ENCODE results near the gene BNIP5. TPM values are rescaled to one million over a fixed set of nuclear protein-coding genes. Genes with fewer than 3 reads are reported as not detected.
A peak's percentile ranks its signal among the peaks of the same experiment; 100 is the strongest.

The BNIP5 gene
- total RNA-seq, 2 donors from 2014 or later = 0.33 to 0.52 TPM

DNA sequence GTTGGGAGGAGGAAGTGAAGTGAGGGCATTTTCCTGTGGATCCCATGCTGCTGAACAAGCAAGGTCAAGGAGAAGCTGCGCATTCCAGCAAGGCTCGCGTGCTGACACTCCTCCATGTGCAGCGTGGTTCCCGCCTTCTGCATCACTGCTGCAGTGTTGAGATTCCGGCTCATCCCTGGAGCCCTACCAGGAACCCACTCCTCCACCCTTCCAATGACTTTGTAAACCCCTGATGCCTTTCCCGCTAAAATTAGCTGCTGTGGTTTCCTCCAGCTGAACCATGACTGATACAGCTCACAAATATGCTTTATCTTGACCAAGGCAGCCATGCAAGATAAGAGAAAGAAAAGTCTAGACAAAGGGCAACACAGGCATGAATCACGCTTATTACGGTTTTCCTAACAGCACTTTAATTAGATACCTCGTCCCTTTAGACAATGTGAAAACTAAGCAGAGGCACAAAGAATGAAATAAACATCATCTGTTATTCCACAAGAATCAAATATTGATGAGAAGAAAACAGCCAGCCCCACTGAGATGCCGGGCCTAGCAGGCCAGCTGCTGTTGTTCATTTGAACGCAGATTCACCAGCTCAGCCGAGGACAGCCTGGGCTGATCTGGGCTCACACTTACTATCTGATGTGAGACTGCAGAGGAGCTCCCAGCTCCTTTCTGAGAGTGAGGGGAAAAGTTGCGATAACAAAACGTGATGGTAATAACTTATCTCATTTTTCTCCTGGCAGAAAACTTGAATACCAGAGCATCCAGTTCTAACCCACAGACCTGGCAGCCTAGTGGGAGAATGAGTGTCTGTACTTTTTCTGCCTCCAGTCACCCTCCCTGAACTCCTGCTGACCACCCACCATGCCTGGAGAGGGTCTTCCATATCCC is 14.2 kb upstream of the BNIP5 start:
- ATAC-seq (peak; percentile 38), DNase-seq (peak in 2 of 4 donors; percentile 36 to 46)
- TF ChIP-seq POLR2A (IDR thresholded peaks at IDR 0.05) = no peak
- TF ChIP-seq, protein P1, sequence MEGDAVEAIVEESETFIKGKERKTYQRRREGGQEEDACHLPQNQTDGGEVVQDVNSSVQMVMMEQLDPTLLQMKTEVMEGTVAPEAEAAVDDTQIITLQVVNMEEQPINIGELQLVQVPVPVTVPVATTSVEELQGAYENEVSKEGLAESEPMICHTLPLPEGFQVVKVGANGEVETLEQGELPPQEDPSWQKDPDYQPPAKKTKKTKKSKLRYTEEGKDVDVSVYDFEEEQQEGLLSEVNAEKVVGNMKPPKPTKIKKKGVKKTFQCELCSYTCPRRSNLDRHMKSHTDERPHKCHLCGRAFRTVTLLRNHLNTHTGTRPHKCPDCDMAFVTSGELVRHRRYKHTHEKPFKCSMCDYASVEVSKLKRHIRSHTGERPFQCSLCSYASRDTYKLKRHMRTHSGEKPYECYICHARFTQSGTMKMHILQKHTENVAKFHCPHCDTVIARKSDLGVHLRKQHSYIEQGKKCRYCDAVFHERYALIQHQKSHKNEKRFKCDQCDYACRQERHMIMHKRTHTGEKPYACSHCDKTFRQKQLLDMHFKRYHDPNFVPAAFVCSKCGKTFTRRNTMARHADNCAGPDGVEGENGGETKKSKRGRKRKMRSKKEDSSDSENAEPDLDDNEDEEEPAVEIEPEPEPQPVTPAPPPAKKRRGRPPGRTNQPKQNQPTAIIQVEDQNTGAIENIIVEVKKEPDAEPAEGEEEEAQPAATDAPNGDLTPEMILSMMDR (IDR thresholded peaks at IDR 0.05) = no peak
- intact Hi-C loops (cut with DNase I) = no loop called here
- Histone ChIP-seq H3K27me3 (no peaks in the 10 kb centered on the region), H3K9me3 (no peaks in the 10 kb centered on the region), H3K27ac (peak overlapping the region in 2 of 4 donors; percentile 37 to 48), H3K4me3 (no peak overlapping the region), H3K36me3 (replicated peaks in 1 of 2; ENCODE audit: insufficient read depth in 1 of 2, low read depth in 2 of 2) (no peaks in the 10 kb centered on the region), H3K4me1 (peaks cover 31% of the 10 kb centered on the region)
- WGBS, 2 donors = 64 to 70% methylated on average over 12 to 15 of the region's 15 CpGs

DNA sequence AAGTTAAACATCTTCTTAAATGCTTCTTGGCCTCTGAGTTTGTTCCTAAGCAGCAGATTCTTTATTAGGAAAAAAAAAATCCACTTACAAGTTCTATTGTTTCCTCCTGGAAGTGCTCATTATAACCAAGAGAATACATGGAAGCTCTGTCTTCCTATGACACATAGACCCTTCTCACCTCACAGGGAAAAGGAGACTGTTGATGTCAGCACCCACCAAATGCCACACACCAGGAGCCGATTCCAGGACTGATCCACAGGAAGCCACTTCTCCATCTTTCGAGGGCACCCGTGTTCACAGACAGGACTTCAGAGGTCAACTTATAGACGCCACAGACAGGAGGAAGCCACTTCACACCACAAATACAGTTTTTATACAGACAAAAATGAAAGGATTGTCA is 13.4 kb upstream of the BNIP5 start:
- H3K27me3 ChIP-seq = no peaks in the 10 kb centered on the region
- no peak for ATAC-seq
- no peak for DNase-seq
- TF ChIP-seq, protein P1 (IDR thresholded peaks at IDR 0.05) = no peak
- TF ChIP-seq POLR2A (IDR thresholded peaks at IDR 0.05) = no peak
- intact Hi-C loops (cut with DNase I) = no loop called here
- no peak overlapping the region for H3K4me3 ChIP-seq
- 64 to 79% methylated on average over 4 of the region's 4 CpGs for WGBS, 2 donors
- H3K9me3 ChIP-seq = no peaks in the 10 kb centered on the region
- H3K4me1 ChIP-seq = peaks cover 31% of the 10 kb centered on the region
- peak overlapping the region in 1 of 4 donors; percentile 37 for H3K27ac ChIP-seq
- no peaks in the 10 kb centered on the region for H3K36me3 ChIP-seq (replicated peaks in 1 of 2; ENCODE audit: insufficient read depth in 1 of 2, low read depth in 2 of 2)

DNA sequence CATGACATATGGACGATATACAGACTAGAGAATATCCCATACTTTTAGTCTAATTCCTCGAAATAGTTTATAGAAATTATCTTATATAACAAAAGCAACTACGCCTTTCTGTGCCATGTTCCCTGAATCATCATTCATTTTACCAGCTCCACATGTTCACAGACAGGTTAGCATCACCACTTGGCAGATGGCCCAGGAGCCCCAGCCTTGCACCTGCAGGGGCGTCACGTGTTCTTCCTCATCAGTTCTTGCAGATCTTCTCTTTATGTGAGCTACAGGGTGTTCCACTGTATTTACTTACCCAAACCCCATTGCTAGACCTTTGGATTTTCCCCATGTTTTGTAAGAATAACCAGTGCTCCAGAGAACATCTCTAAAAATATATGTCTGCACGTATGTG is 12.6 kb upstream of the BNIP5 start:
- Histone ChIP-seq H3K27me3 (no peaks in the 10 kb centered on the region), H3K27ac (no peak overlapping the region), H3K4me1 (peaks cover 31% of the 10 kb centered on the region), H3K36me3 (replicated peaks in 1 of 2; ENCODE audit: insufficient read depth in 1 of 2, low read depth in 2 of 2) (no peaks in the 10 kb centered on the region), H3K9me3 (no peaks in the 10 kb centered on the region), H3K4me3 (no peak overlapping the region)
- no peak for ATAC-seq
- intact Hi-C loops (cut with DNase I) = no loop called here
- DNase-seq = peak in 3 of 4 donors; percentile 40 to 54 (median 52)
- WGBS, 2 donors = 78 to 85% methylated on average over 6 of the region's 6 CpGs
- no peak for TF ChIP-seq POLR2A (IDR thresholded peaks at IDR 0.05)
- TF ChIP-seq, protein P1 (IDR thresholded peaks at IDR 0.05) = no peak

DNA sequence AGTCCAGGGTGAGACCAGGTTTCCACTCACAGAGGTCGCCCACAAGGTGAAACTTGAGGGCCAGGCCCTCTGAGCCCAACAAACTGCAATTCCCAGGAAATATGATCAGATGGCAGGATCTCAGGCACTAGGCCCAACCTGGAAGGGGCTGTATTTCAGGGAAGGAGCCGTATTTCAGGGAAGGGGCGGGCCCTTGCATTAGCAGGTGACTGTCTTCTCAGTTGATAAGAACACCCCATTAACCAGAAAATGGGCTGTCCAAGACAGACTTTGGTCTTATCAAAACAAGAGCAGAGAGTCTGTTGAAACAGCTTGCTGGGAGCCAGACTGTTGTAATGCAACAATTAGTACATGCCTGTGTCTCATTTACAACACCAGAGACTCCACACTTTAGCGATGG is 10.9 kb upstream of the BNIP5 start:
- no peaks in the 10 kb centered on the region for H3K27me3 ChIP-seq
- no peaks in the 10 kb centered on the region for H3K36me3 ChIP-seq (replicated peaks in 1 of 2; ENCODE audit: insufficient read depth in 1 of 2, low read depth in 2 of 2)
- intact Hi-C loops (cut with DNase I) = no loop called here
- peak overlapping the region in 3 of 4 donors; percentile 34 to 62 (median 56) for H3K27ac ChIP-seq
- ATAC-seq (peak; percentile 73), DNase-seq (peak; percentile 22 to 81 (median 57))
- H3K4me3 ChIP-seq = no peak overlapping the region
- H3K9me3 ChIP-seq = no peaks in the 10 kb centered on the region
- WGBS, 2 donors = 47 to 54% methylated on average over 4 of the region's 4 CpGs
- no peak for TF ChIP-seq POLR2A (IDR thresholded peaks at IDR 0.05)
- TF ChIP-seq, protein P1 (IDR thresholded peaks at IDR 0.05) = no peak
- H3K4me1 ChIP-seq = peaks cover 31% of the 10 kb centered on the region
